MCF 10A (cell line): ENCODE data around the gene PPP4R1. TPM values are rescaled to one million over a fixed set of nuclear protein-coding genes. Genes with fewer than 3 reads are reported as not detected.

Experiments
- BruUV-seq: library from RNA; stranded (reverse); fragments of 400-500 nt; replicated peaks from 2 replicates; lab custom pipeline; 2021; lab: Mats Ljungman, UMichigan
- CTCF ChIA-PET: fragments of 300-600 bp; sonication (Branson Sonifier 250); formaldehyde crosslinking; extraction: SDS; loops from one replicate; lab custom pipeline; 2021; ENCODE audit warnings: antibody characterized with exemption, inconsistent platforms; lab: Yijun Ruan, JAX
- POLR2A ChIA-PET: fragments of 300-600, 350-650 bp; sonication (Branson Sonifier 250); formaldehyde crosslinking; extraction: SDS; loops from one replicate; lab custom pipeline; 2020; ENCODE audit warnings: antibody characterized with exemption, inconsistent platforms; lab: Yijun Ruan, JAX
- DNase-seq: peaks from one replicate; pipeline ENCODE4 v3.0.0-alpha.2; 2018; ENCODE audit not compliant: unreplicated experiment
- H3K27ac Mint-ChIP-seq: one replicate; pipeline ENCODE4 v1.8.0; 2022; ENCODE audit warnings: mild to moderate bottlenecking, low read depth, mixed read lengths; ENCODE audit not compliant: unreplicated experiment
- H3K27me3 Mint-ChIP-seq: one replicate; pipeline ENCODE4 v1.8.0; 2022; ENCODE audit warnings: mixed read lengths; ENCODE audit not compliant: insufficient read depth, unreplicated experiment
- H3K36me3 Mint-ChIP-seq: one replicate; pipeline ENCODE4 v1.8.0; 2022; ENCODE audit warnings: mild to moderate bottlenecking, moderate library complexity, mixed read lengths; ENCODE audit not compliant: insufficient read depth, unreplicated experiment
- H3K4me1 Mint-ChIP-seq: one replicate; pipeline ENCODE4 v1.8.0; 2022; ENCODE audit warnings: mixed read lengths; ENCODE audit not compliant: insufficient read depth, unreplicated experiment
- H3K4me3 Mint-ChIP-seq: one replicate; pipeline ENCODE4 v1.8.0; 2022; ENCODE audit warnings: mild to moderate bottlenecking, moderate library complexity, mixed read lengths; ENCODE audit not compliant: unreplicated experiment
- H3K9me3 Mint-ChIP-seq: one replicate; pipeline ENCODE4 v1.8.0; 2022; ENCODE audit warnings: mixed read lengths; ENCODE audit not compliant: unreplicated experiment
- CTCF ChIP-seq: fragments of 200-600 bp; IDR thresholded peaks from one replicate; pipeline ENCODE4 v1.8.0; 2022; ENCODE audit warnings: antibody characterized with exemption, mild to moderate bottlenecking; ENCODE audit not compliant: unreplicated experiment
- intact Hi-C: fragments of 100-400 bp; cut with micrococcal nuclease; formaldehyde crosslinking; loops from 2 replicates; pipeline ENCODE4 v1.14.1; 2022
- total RNA-seq: library from RNA; stranded (reverse); gene quantifications from 2 replicates; pipeline ENCODE4 v1.2.3, GENCODE V29; 2022

Gene PPP4R1
- total RNA-seq, 1 experiment from 2014 or later: 109 TPM

GRCh38 chr18:9630444-9630843 lies 16.1 kb upstream of the PPP4R1 start:
- no peak overlapping the region for H3K4me3 Mint-ChIP-seq
- H3K27ac Mint-ChIP-seq: no peak overlapping the region
- no peaks in the 10 kb centered on the region for H3K36me3 Mint-ChIP-seq
- intact Hi-C loops: no loop called here
- BruUV-seq: no TSS peak
- H3K27me3 Mint-ChIP-seq: no peaks in the 10 kb centered on the region
- no peak for DNase-seq
- POLR2A ChIA-PET: no interaction called here
- H3K9me3 Mint-ChIP-seq: peaks cover 3% of the 10 kb centered on the region
- H3K4me1 Mint-ChIP-seq: peaks cover 10% of the 10 kb centered on the region
- no peak for TF ChIP-seq CTCF
- CTCF ChIA-PET: no interaction called here

- ChIA-PET POLR2A (no interaction called here), CTCF (no interaction called here)
- Mint-ChIP-seq H3K27ac (no peak overlapping the region), H3K9me3 (no peaks in the 10 kb centered on the region), H3K4me1 (peaks cover 10% of the 10 kb centered on the region), H3K27me3 (no peaks in the 10 kb centered on the region), H3K4me3 (no peak overlapping the region), H3K36me3 (no peaks in the 10 kb centered on the region)
- intact Hi-C loops: no loop called here
- TF ChIP-seq CTCF: no peak
- BruUV-seq: no TSS peak
- no peak for DNase-seq
These were observed 15.3 kb upstream of the PPP4R1 start for GRCh38 chr18:9629709-9630108.

GRCh38 chr18:9628984-9629383 lies 14.6 kb upstream of the PPP4R1 start:
- no peaks in the 10 kb centered on the region for H3K36me3 Mint-ChIP-seq
- H3K4me3 Mint-ChIP-seq: no peak overlapping the region
- intact Hi-C loops: no loop called here
- peaks cover 10% of the 10 kb centered on the region for H3K4me1 Mint-ChIP-seq
- no peaks in the 10 kb centered on the region for H3K9me3 Mint-ChIP-seq
- H3K27ac Mint-ChIP-seq: no peak overlapping the region
- DNase-seq: no peak
- BruUV-seq: no TSS peak
- ChIA-PET CTCF (no interaction called here), POLR2A (no interaction called here)
- TF ChIP-seq CTCF: no peak
- no peaks in the 10 kb centered on the region for H3K27me3 Mint-ChIP-seq

GRCh38 chr18:9627642-9628041 lies 13.3 kb upstream of the PPP4R1 start:
- CTCF ChIA-PET: interaction anchor here (1.3 kb wide), 1 partner anchor 104 kb away, joined by 5 read pairs; no protein-coding TSS in a partner anchor
- TF ChIP-seq CTCF: no peak
- no TSS peak for BruUV-seq
- Mint-ChIP-seq H3K27me3 (no peaks in the 10 kb centered on the region), H3K36me3 (no peaks in the 10 kb centered on the region), H3K4me3 (no peak overlapping the region), H3K4me1 (peaks cover 10% of the 10 kb centered on the region), H3K27ac (peak overlapping the region; percentile 43), H3K9me3 (no peaks in the 10 kb centered on the region)
- POLR2A ChIA-PET: interaction anchor here (0.8 to 4.2 kb wide), 9 partner anchors 9 to 46 kb away, joined by 3 to 36 read pairs (median 5); no protein-coding TSS in a partner anchor
- intact Hi-C loops: no loop called here
- DNase-seq: peak; percentile 76
